C4-2B (cell line): ENCODE measurements around the gene C8B.

ENCODE experiments used
- ZFX ChIP-seq: fragments of 450-650 bp; IDR thresholded peaks from 2 replicates; pipeline ENCODE4 v1.6.1; 2017
- TF ChIP-seq, protein P1 (sequence below): fragments of 450-650 bp; conservative IDR thresholded peaks from 2 replicates; pipeline ENCODE4 v1.5.1; 2017; ENCODE audit warnings: mild to moderate bottlenecking

DNA sequence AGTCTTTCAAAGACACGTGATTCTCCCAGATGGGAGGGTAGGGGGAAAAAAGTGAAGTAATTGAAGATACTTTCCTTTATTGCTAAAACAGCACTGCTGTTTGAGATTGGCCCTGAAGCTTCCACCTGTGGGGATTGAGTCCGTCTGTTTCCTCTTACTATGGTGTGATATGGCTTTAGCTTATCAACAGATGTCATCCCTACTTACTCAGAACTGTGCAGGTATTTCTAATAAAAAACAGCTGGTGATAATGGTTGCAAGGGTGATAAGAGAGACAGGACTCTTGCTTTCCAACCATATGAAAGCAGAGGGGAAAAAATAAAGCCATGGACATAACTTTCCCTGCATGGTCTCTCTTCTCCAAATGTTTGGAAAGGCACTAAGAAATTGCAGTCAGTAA, 41.7 kb upstream of the C8B start:
- TF ChIP-seq, protein P1, sequence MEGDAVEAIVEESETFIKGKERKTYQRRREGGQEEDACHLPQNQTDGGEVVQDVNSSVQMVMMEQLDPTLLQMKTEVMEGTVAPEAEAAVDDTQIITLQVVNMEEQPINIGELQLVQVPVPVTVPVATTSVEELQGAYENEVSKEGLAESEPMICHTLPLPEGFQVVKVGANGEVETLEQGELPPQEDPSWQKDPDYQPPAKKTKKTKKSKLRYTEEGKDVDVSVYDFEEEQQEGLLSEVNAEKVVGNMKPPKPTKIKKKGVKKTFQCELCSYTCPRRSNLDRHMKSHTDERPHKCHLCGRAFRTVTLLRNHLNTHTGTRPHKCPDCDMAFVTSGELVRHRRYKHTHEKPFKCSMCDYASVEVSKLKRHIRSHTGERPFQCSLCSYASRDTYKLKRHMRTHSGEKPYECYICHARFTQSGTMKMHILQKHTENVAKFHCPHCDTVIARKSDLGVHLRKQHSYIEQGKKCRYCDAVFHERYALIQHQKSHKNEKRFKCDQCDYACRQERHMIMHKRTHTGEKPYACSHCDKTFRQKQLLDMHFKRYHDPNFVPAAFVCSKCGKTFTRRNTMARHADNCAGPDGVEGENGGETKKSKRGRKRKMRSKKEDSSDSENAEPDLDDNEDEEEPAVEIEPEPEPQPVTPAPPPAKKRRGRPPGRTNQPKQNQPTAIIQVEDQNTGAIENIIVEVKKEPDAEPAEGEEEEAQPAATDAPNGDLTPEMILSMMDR: no peak
- no peak for TF ChIP-seq ZFX
